Stomach (tissue), 9 donors: Measurements from ENCODE around the gene ZNF414. TPM values are rescaled to one million over a fixed set of nuclear protein-coding genes. Genes with fewer than 3 reads are reported as not detected.

Experiments used
- DNase-seq, 2 donors: peaks; one replicate each; pipeline versions ENCODE4 v3.0.0 to v3.0.0-alpha.2; 2013 to 2019
- H3K27ac ChIP-seq, 5 donors: fragments of 200-600 bp in 4 of 5; sonication (generic) in 4 of 5; one replicate each; pipeline ENCODE4 v1.5.1; 2013 to 2019; ENCODE audit warnings: mild to moderate bottlenecking in 1 of 5, moderate library complexity in 1 of 5
- H3K27me3 ChIP-seq, 3 donors: fragments of 200-600 bp; sonication (generic); one replicate each; pipeline ENCODE4 v1.5.1; 2017 to 2019; ENCODE audit warnings: mixed run types in 1 of 3
- H3K36me3 ChIP-seq, 4 donors: fragments of 200-600 bp; sonication (generic); 1 replicate in 3 of 4; 2 replicates in 1 of 4; pipeline ENCODE4 v1.5.1; 2016 to 2019
- H3K4me1 ChIP-seq, 4 donors: fragments of 200-600 bp; sonication (generic); one replicate each; pipeline ENCODE4 v1.5.1; 2016 to 2019
- H3K4me3 ChIP-seq, 4 donors: fragments of 200-600 bp; sonication (generic) in 3 of 4; one replicate each; pipeline ENCODE4 v1.5.1; 2016 to 2019; ENCODE audit warnings: mild to moderate bottlenecking in 1 of 4
- H3K9me3 ChIP-seq, 4 donors: fragments of 200-600 bp; sonication (generic); one replicate each; pipeline ENCODE4 v1.5.1; 2016 to 2019
- EP300 ChIP-seq: sonication (generic); formaldehyde crosslinking; IDR thresholded peaks from one replicate; pipeline ENCODE4 v1.6.1; 2017; ENCODE audit warnings: antibody characterized with exemption
- POLR2A ChIP-seq, 4 donors: fragments of 450-650 bp; IDR thresholded peaks; one replicate each; pipeline ENCODE4 v1.6.1; 2016; ENCODE audit warnings: antibody characterized with exemption in 4 of 4, control low read depth in 2 of 4, mild to moderate bottlenecking in 1 of 4, moderate library complexity in 1 of 4
- POLR2AphosphoS5 ChIP-seq, 3 donors: sonication (generic); formaldehyde crosslinking; IDR thresholded peaks; one replicate each; pipeline ENCODE4 v1.6.1; 2016; ENCODE audit warnings: antibody characterized with exemption in 3 of 3
- WGBS, 5 donors: extraction: QIAGEN DNeasy Blood & Tissue Kit in 3 of 5; methylation state at CpG; one replicate each; pipeline versions ENCODE4 v1.1.5 to v1.1.7; 2013 to 2018; 5-methylcytosine and 5-hydroxymethylcytosine counted together
- intact Hi-C: fragments of 100-400 bp; cut with DNase I; formaldehyde crosslinking; loops from one replicate; pipeline ENCODE4 v1.15.1; 2023; ENCODE audit warnings: low total_unique reads
- polyA plus RNA-seq, 3 donors: library from polyadenylated mRNA; stranded (reverse); fragments of 200-250 nt; gene quantifications; one replicate each; pipeline ENCODE4 v1.2.3, GENCODE V29; 2013
- total RNA-seq, 5 donors: library from RNA; depleted of rRNA; stranded (reverse); fragments of >200 nt; gene quantifications; one replicate each; pipeline versions ENCODE4 v1.1.0 to v1.2.3, GENCODE V29; 2014 to 2016
- TF ChIP-seq, protein P1 (sequence below), 7 experiments: fragments of 450-650 bp in 4 of 7; fragments of 200-600 bp in 3 of 7; sonication (generic) in 3 of 7; IDR thresholded peaks; one replicate each; pipeline ENCODE4 v1.5.1; 2016 to 2019; ENCODE audit warnings: antibody characterized with exemption in 7 of 7, control low read depth in 2 of 7, mild to moderate bottlenecking in 1 of 7
- donor health status: healthy with polysubstance abuse.
- donor health status: Bipolar disorder and iron deficiency.
- donor health status: healthy.

ZNF414 gene
- total and polyA plus RNA-seq, 8 donors = 1.8 to 32.7 (median 18.3) TPM

DNA sequence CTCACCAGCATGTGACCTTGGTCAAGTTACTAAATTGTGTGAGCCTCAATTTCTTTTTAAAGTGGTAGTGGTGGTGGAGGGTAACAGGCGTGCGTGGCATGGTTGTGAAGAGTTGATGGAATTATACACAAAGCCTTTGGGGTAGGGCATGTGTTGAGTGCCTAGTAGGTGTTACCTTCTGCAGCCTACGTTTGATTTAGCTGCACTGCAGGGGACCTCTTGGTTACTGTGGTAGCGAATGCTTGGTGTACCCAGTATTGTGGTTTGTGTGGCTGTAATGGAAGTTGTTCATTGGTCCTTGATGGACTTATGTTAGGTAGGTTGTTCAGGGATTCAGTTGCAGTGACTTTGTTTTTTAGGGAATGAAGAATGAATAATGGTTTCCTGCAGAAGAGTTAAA, 36.1 kb downstream of the ZNF414 start:
- H3K36me3 ChIP-seq = peaks cover 52 to 97% (median 92%) of the 10 kb centered on the region in 4 donors
- H3K4me3 ChIP-seq = no peak overlapping the region
- TF ChIP-seq POLR2A (IDR thresholded peaks at IDR 0.05) (no peak), POLR2AphosphoS5 (IDR thresholded peaks at IDR 0.05) (no peak), EP300 (no peak)
- TF ChIP-seq, protein P1, sequence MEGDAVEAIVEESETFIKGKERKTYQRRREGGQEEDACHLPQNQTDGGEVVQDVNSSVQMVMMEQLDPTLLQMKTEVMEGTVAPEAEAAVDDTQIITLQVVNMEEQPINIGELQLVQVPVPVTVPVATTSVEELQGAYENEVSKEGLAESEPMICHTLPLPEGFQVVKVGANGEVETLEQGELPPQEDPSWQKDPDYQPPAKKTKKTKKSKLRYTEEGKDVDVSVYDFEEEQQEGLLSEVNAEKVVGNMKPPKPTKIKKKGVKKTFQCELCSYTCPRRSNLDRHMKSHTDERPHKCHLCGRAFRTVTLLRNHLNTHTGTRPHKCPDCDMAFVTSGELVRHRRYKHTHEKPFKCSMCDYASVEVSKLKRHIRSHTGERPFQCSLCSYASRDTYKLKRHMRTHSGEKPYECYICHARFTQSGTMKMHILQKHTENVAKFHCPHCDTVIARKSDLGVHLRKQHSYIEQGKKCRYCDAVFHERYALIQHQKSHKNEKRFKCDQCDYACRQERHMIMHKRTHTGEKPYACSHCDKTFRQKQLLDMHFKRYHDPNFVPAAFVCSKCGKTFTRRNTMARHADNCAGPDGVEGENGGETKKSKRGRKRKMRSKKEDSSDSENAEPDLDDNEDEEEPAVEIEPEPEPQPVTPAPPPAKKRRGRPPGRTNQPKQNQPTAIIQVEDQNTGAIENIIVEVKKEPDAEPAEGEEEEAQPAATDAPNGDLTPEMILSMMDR (IDR thresholded peaks at IDR 0.05) = no peak
- no peak overlapping the region for H3K27ac ChIP-seq
- no peak for DNase-seq
- intact Hi-C loops = no loop called here
- peaks cover 11 to 59% (median 37%) of the 10 kb centered on the region in 4 donors for H3K4me1 ChIP-seq
- H3K27me3 ChIP-seq = no peaks in the 10 kb centered on the region
- 53 to 77% (median 70%) methylated on average over 4 of the region's 4 CpGs for WGBS, 5 donors
- H3K9me3 ChIP-seq = no peaks in the 10 kb centered on the region

DNA sequence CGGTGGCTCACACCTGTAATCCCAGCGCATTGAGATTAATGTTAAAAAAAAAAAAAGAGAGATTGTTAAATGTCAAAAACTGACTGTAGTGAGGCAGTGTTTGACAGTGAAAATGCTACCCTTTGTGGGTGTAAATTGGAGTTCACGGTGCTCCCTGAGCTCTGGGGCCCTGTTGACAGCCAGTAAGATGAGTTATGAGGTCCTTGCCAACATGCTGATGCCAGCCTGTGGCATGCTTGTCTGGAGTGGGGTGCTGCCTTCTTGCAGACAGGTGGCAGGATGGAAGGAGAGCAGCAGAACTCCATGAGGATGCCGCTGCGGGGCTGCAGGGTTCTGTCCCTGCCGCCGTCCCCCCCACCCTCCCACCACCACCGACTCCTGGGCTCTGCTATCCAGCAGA, 37.4 kb downstream of the ZNF414 start:
- no peak overlapping the region for H3K27ac ChIP-seq
- no peaks in the 10 kb centered on the region for H3K9me3 ChIP-seq
- H3K4me1 ChIP-seq = peaks cover 11 to 45% (median 30%) of the 10 kb centered on the region in 4 donors
- intact Hi-C loops = no loop called here
- H3K27me3 ChIP-seq = no peaks in the 10 kb centered on the region
- DNase-seq = no peak
- peaks cover 61 to 99% (median 93%) of the 10 kb centered on the region in 4 donors for H3K36me3 ChIP-seq
- WGBS, 5 donors = 69 to 80% (median 75%) methylated on average over 4 to 8 of the region's 8 CpGs
- TF ChIP-seq, protein P1 (IDR thresholded peaks at IDR 0.05) = no peak
- TF ChIP-seq POLR2AphosphoS5 (IDR thresholded peaks at IDR 0.05) = no peak
- TF ChIP-seq EP300 = no peak
- no peak for TF ChIP-seq POLR2A (IDR thresholded peaks at IDR 0.05)
- no peak overlapping the region for H3K4me3 ChIP-seq

DNA sequence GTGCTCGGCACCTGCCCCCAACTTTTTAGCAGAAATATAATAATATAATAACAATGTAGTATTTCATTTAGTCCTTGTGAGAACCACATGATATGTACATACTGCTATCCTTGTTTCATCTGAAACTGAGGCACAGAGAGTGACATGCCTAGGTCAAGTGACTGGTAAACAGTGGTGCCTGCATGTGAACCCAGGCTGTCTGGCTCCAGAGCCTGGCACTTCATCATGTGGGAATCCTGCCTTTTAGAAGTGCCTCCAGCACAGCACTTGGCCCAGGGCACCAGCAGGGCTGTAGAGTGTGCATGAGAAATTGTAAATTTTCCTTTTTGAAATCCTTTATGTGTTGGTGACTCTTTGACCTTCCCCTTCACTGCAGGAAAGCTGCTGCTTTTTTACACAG, 39.0 kb downstream of the ZNF414 start:
- Histone ChIP-seq H3K36me3 (peaks cover 76 to 99% (median 97%) of the 10 kb centered on the region in 4 donors), H3K4me1 (peaks cover 0 to 42% (median 16%) of the 10 kb centered on the region in 4 donors), H3K4me3 (no peak overlapping the region), H3K27ac (no peak overlapping the region), H3K9me3 (no peaks in the 10 kb centered on the region), H3K27me3 (no peaks in the 10 kb centered on the region)
- WGBS, 5 donors = 75 to 94% (median 88%) methylated on average over 1 of the region's 1 CpG
- no peak for DNase-seq
- TF ChIP-seq POLR2AphosphoS5 (IDR thresholded peaks at IDR 0.05) (no peak), EP300 (no peak), POLR2A (IDR thresholded peaks at IDR 0.05) (no peak)
- TF ChIP-seq, protein P1 (IDR thresholded peaks at IDR 0.05) = no peak
- intact Hi-C loops = no loop called here

DNA sequence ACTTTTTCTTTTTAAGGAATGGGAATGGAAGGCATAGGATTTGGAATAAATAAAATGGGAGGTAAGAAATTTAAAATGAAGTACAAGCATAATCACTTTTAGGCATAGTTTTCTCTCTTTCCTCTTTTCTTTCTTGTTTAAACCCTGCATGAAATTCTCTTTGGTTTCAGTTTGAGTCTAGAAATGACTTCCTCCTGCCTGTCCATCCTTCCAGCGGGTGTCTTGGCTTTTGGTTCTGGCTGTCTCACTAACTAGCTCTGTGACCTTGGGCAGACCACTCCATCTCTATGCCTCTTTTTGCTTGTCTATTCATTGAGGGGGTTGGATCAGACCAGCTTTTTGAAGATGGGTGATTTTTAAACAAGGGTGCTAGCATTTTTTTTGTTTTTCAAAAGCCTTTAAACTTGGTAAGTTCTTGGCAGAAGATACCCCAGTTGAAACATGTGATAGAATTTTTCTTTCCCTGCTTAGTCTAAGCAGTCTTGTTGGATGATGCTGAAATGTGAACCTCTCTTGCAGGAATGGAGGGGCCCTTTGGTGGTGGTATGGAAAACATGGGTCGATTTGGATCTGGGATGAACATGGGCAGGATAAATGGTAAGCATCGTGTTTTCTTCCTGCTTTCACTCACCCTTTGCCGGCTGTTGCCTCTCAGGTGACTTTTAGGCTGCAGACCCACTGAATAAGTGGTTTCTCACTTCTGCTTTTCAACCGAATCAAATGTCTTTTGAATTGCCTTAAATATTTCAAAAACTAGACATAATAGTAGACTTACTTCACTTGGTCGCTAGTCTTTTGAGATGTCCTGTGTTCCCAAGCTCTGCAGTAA, 40.1 kb downstream of the ZNF414 start:
- TF ChIP-seq POLR2AphosphoS5 (IDR thresholded peaks at IDR 0.05) (no peak), POLR2A (IDR thresholded peaks at IDR 0.05) (no peak), EP300 (no peak)
- TF ChIP-seq, protein P1 (IDR thresholded peaks at IDR 0.05) = no peak
- Histone ChIP-seq H3K9me3 (no peaks in the 10 kb centered on the region), H3K36me3 (peaks cover 83 to 100% (median 100%) of the 10 kb centered on the region in 4 donors), H3K4me1 (peaks cover 0 to 46% (median 19%) of the 10 kb centered on the region in 4 donors), H3K4me3 (no peak overlapping the region), H3K27me3 (no peaks in the 10 kb centered on the region), H3K27ac (no peak overlapping the region)
- intact Hi-C loops = no loop called here
- DNase-seq = no peak
- 74 to 84% (median 82%) methylated on average over 6 of the region's 6 CpGs for WGBS, 5 donors
